Activated naive CD4-positive, alpha-beta T cell (primary cell): ENCODE data around the gene CSN1S1.
"Not testable (repeated sequence)": the region's sequence is repeated elsewhere in the genome, so short reads cannot be mapped to it uniquely, and the experiment has no call there.

ENCODE experiments used
- DNase-seq, 4 experiments: peaks; one replicate each; lab custom pipeline; 2025; lab: John Stamatoyannopoulos, UW

Gene CSN1S1, protein sequence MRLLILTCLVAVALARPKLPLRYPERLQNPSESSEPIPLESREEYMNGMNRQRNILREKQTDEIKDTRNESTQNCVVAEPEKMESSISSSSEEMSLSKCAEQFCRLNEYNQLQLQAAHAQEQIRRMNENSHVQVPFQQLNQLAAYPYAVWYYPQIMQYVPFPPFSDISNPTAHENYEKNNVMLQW

DNA sequence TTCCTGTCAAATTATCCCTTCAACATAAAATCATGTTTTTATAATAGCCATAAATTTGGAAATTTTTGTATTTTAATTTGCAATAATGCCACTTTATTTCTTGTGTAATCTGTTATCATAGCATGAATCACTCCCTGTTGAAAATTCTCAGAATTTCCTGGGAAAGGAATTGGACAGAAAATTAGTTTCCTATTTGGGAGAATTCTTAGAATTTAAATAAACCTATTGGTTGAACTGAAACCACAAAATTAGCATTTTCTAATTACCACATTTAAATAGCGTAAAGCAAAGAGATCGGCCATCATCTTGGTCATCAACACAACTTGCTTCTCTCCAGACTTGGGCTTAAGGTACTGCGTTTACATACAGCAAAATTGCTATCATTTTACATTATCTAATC lies at the start of gene CSN1S1:
CSN1S1 (plus strand) TSS at position 301 of the 400 bp plus-strand sequence. CDS start 1,488 bp downstream, outside the sequence.
- no peak for DNase-seq

DNA sequence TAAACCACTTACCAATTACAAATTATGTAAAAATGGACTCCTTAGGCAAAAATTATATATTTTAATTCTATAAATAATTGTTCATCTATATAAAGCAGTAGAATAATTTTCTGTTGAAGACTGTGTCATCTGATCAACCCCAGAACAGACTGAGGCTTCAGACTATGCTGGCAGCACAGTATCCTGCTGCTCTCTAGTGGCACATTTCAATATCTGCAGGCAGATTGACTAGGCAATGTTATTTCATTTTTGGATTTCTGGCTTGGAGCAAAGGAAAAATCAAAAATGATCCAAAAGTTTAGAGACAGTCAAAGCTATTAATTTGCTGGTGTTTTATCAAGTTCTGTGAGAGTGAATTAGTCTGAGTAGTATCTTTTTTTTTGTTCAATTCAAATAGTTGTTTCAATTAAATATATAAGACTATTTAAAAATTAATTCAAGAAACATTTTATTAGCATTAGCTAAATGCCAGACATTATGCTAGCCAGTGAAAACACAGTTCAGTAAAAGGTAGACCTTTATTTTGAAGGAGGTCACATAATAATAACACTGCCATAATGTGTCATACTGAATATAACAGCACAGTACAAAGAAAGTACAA lies 49.6 kb upstream of the CSN1S1 start:
- peak in 1 of 4 experiments; percentile 0 for DNase-seq

DNA sequence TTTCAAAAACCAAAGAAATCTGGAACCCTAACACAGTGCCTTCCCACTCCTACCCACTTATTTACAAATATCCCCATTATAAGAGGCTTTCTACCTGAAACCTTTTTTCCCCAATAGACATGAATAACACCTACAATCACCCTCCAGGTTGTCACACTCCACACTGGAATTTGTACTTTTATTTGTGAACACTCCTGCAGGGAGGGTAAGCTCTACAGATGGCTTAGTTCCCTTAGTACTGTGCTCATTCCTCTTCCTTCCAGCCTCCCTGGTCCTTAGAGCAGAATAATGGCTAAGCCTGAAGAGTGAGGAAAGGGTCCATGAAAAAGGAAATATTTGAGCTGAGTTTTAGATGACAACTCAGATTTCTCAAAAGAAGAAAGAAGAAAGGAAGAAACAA lies 48.7 kb upstream of the CSN1S1 start:
- DNase-seq = no peak

DNA sequence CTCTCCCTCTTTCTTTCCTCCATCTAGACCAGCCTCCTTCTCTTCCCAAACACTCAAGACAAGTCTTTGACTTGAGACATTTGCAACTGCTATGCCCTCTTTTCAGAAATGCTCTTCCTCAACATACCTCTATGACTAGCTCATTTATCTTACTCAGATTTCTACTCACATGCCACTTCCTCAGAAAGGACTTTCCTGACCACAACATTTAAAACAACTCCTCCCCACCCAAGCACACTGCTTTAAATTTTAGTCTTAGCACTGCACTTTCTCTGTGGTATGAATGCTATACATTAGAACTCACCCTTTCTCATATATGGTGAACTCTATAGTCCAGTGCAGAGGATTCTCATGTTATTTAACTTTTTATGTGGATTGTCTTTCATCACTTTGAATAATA lies 42.5 kb upstream of the CSN1S1 start:
- no peak for DNase-seq

DNA sequence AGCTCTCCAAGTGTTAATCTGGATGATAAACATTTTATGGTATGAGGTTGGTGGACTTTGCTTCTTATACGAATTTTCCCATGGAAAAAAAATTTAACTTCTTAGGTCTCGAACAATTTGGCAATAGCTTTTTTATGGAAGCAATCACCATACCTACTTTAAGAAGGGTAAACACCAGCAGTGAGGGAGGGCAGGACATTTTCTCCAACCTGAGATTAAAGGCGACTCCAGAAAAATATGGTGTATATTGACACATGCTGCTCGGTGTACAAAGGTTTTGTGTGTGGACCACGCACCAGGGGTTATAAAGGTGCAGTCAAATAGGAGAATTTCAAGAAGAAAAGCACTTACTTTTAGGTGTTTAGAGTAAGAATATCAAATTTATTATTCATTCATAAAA lies 36.7 kb upstream of the CSN1S1 start:
- DNase-seq = no peak

DNA sequence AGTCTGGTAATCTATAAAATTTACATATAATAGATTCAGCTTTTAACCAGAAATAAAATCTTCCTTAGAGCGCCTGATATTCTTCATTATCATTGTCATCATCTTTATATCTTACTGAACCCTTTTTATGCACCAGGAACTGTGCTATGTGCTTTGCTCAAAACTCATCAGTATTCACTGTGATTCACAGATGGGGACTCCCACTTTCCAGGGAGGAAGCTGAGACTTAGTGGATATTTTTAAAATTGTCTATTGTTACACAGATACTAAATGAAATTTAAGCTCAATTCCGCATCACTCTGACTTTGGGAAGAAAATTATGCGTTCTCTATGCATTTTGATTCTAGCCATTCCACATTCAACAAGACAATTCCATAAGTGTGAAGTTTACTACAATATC lies 36.1 kb upstream of the CSN1S1 start:
- no peak for DNase-seq

DNA sequence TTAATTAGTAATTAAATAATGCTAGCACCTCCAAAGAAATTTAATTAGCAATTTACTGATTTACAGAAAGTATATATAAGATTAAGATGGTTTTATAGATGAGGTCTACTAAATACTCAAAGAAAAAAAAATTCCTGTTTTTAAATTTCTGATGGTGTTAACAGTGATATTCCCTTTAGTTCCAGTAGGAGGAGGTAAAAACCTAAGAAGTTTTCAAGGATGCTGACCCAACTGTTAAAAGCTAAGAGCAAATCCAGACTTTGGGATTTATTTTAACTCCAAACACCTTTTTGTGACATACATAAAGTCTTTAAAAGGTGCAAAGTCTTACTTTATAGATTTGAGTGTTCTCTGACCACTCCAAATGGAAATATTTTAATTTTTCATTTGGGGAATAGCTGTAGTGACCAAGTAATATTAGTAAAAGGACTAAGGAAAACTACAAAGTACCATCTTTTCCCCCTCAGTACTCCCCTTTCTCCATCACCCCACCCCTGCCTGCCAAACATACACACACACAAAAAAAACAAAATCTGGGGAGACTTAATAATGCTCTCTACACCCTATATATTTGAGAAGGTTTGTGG lies 34.2 kb upstream of the CSN1S1 start:
- no peak for DNase-seq

DNA sequence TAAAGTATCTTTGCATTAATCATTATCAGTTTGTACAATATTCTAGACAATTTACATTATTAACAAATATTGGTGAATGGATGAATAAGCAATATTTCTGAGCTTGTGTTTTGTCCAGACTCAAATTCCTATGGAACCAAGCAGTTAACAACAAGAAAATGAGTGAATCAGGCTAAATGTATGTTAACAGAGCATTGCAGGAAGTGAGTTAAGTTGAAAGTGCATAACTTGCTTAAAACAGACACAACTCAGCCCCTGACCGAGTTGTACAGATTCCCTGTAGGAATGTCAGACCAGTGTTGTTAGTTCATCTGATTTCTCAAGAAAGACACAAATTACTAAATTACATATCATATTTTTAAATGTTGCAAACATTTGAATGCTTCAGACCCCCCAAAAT lies 23.7 kb upstream of the CSN1S1 start:
- no peak for DNase-seq

DNA sequence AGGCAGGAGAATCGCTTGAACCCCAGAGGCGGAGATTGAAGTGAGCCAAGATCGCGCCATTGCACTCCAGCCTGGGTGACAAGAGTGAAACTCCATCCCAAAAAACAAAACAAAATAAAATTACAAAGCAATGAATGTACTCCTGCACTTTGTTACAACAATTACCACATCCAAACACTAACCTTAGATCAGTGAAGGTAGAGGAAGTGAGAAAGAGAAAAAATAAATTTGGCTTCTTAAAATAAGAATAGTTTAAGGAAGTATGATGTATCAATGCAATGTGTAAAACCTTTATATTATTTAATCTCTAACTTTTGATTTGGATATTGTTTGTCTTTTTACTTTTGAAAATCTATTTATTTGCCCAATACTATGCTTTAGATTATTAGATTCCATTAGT lies 21.7 kb upstream of the CSN1S1 start:
- DNase-seq = no peak

DNA sequence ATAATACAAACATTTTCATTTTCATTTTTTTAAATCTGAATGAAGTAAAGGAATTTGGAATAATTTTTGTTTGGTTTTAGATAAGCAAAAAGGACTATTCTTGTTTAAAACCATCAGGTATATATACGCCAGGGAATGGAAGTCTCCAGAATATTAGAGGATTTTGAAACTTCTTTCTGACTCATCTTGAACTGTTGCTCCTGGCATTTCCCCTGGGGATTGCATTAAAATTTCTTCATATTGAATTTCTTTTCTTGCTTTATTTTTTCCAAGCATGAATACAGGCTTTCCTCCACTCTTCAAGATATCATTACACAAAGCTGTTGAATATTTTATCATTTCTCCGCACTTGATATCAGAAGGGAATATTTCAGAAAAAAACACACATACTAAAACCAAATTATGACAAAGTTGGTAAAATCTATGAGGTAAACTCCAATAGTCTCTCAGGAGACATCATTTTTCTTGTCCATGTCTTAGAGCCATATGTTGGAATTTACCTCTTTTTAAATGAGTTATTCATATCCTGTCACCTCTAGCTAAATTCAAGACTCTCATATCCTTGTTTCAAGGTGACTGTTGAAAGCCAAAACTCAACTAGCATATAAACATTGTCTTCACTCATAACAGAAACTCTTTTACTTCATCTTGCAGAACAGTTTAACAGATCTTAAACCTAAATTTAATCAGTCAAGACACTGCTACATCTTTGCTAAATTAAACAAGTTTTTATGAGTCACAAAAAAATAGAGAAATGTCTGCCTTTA lies 20.7 kb upstream of the CSN1S1 start:
- no peak for DNase-seq

DNA sequence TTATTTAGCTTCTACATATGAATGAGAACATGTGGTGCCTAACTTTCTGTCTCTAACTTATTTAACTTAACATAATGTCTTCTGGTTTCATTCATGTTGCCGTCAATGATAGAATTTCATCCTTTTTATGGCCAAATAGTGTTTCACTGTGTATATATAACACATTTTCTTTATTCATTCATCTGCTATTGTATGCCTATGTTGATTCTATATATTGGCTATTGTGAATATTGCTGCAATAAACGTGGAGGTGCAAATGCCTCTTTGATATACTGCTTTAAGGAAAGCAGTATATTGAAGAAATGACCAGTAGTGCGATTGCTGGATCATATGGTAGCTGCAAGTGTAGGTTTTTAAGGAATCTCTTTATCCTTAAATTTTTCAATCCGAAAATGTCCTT lies 10.0 kb upstream of the CSN1S1 start:
- no peak for DNase-seq

DNA sequence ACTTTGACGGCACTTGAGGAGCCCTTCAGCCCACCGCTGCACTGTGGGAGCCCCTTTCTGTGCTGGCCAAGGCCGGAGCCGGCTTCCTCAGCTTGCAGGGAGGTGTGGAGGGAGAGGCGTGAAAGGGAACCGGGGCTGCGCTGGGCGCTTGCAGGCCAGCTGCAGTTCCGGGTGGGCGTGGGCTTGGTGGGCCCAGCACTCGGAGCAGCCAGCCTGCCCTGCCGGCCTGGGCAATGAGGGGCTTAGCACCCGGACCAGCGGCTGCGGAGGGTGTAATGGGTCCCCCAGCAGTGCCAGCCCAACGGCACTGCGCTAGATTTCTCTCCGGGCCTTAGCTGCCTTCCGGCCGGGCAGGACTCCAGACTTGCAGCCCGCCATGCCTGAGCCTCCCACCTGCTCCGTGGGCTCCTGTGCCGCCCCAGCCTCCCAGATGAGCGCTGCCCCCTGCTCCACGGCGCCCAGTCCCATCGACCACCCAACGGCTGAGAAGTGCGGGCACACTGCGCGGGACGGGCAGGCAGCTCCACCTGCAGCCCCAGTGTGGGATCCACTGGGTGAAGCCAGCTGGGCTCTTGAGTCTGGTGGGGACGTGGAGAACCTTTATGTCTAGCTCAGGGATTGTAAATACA lies 7.0 kb upstream of the CSN1S1 start:
- not testable (repeated sequence) for DNase-seq

DNA sequence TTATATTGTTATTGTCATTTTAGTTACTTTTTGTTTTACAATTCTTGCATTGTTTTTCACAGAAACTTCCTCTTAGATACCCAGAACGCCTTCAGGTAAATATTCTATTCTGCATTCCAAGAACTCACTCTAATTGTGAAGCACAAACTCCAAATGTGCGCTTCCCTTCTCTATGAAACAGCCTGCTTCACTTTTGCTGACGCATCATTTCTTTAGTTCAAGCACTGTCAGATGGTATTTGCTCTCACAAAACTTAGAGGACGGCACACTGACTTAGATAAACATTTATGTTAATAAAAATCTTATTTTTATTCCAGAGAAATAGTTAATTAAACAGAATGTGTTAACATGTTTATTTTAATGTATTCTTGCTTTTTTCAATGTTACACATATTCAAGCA lies 3.3 kb downstream of the CSN1S1 start:
- DNase-seq = no peak

DNA sequence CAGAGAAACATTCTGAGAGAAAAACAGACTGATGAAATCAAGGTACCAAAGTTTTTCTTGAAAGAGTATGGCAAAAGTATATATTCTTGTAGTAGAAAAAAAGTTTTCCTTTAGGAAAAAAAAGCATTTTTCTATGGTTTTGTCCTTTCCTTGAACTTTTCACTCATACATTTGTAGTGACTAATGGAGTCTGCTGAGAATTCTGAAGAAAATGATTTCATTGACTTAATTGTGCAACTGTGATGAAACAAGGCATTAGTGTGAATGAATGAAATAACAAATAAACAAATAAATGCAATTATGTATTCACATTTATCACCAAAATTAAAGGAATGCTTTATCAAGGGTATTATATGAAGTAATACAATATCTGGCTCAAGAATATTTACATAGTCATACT lies 5.7 kb downstream of the CSN1S1 start:
- no peak for DNase-seq

DNA sequence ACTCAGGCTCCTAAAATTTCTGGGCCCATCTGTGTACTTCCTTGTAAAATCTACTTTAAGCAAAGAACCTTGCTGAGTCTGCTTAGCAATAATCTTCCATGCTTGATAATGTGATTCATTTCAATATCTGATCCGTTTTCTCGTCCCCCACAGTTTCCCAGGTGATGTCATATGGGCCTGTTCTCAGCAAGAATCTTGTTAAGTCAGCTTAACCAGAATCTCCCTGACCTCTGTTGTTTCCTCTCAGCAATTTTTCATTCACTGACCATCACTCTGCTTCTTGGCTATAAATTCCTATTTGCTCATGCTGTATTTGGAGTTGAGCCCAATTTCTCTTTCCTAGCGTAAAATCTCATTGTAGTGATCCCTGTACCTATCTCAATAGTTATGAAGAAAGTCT lies 20.7 kb downstream of the CSN1S1 start:
- no peak for DNase-seq

DNA sequence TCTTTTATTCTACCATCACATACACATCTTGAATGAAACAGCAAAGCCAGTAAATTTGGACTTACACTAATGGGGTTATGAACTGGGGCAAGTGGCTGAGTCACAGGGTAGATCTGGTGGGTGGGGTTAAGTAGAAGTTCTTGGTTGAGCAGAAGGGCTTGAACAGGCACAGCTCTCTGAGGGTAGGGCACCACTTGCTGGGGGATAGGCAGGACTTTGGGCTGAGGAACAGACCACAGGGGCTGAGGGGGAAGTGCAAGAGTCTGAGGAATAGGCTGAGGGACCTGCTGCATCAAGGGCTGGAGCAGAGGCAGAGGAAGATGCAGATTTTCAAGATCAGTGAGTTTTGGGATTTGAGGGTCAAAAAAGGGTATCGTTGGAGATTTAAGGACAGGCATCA lies 26.3 kb downstream of the CSN1S1 start:
- no peak for DNase-seq

DNA sequence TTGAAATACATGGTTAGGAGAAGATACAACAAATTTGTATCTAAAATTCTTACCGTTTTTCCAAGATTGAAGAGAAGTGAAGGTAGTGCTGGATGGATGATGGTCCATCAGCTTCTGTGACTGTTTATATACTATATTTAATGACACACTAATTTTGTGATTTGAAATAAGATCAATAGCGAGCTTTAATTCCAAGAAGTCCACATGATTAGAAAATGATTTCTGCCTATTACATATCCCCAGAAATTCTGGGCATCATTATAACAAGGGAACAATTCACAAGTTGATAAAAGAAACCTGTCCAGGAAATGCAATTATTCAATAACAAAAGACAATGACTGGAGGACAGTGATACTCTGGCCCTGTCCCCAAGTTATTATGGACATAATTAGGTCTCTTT lies 34.8 kb downstream of the CSN1S1 start, which contains the start of gene CSN2:
CSN2 (minus strand) TSS at position 101 of the 400 bp plus-strand sequence. CDS start 4,733 bp downstream, outside the sequence.
- DNase-seq = no peak

DNA sequence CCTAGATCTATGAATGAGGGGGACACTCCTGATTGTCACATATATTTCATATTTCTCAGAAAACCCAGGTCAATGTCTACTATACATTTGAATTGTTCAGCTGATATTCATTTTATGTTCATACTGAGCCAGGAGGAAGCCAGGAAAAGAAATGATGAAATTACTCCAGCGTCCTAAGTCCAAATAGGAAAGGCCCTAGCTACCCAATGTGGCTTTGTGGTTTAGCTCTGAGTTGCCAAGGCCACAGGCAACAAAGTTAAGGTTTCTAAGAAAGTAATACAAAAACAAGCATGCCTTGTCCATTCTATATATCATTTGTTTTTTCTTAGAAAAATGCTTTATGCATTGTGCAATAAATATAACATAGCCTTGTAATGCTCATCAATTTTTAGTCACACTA lies 39.2 kb downstream of the CSN1S1 start:
- DNase-seq = no peak

DNA sequence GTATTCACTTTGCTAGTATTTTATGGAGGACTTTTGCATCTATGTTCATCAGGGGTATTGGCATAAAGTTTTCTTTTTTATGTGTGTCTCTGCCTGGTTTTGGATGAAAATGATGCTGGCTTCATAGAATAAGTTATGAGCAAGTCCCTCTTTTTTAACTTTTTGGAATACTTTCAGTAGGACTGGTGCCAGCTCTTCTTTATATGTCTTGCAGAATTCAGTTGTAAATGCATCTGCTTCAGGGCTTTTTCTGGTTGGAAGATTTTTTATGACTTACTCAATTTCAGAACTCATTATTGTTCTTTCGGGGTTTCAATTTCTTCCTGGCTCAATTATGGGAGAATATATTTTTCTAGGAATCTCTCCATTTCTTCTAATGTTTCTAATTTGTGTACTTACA lies 43.8 kb downstream of the CSN1S1 start:
- DNase-seq = no peak

DNA sequence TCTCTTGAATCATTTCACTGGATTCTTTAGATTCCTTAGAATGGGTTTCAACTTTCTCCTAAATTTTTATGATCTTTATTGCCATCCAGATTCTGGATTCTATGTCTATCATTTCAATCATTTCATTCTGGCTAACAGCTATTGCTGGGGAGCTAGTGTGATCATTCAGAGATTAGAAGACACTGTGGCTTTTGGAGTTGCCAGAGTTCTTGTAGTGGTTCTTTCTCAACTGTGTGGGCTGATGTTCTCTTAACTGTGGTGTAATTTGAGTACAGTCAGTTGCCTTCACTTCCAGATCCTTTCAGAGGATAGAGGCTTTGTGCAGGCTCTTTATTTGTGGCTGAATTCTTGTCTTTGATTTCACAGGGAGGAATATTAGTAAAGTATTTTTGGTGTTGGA lies 46.7 kb downstream of the CSN1S1 start:
- DNase-seq = no peak

DNA sequence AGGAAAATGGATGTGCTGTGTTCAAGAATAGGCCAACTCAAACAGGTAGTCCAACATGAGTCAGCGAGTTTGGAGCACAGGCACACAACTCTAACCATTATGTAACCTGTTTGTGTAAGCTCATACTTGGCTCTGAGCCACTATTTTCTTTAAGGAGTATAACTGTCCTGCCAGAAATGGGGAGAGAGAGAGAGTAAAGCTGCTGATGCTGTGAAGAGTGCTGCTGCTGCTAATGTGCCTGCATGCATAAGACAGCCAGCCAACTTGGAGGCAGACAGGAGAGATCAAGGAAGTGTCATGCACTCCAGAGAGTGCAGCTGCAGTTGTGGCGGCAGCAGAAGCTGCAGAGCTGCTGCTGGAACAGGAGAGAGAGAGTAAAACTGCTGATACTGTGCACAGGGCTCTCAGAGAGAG lies 53.2 kb downstream of the CSN1S1 start:
- no peak for DNase-seq

DNA sequence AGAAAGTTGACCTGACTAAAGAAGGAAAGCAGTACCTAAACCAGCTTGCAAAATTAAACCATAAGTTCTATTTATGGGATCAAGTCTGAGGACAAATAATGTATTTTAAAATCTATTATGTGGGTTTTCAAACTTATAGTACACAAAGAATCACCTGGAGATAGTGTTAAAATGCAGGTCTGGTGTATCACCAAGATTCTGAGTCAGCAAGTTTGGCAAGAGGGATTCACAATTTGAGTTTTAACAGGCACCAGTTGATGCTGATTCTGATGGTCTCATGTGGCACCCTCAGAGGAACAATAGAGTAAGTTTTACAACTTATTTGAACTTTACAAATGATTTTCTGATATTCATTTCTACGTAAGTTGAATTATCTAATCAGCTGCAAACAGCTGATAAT lies 55.8 kb downstream of the CSN1S1 start:
- no peak for DNase-seq

DNA sequence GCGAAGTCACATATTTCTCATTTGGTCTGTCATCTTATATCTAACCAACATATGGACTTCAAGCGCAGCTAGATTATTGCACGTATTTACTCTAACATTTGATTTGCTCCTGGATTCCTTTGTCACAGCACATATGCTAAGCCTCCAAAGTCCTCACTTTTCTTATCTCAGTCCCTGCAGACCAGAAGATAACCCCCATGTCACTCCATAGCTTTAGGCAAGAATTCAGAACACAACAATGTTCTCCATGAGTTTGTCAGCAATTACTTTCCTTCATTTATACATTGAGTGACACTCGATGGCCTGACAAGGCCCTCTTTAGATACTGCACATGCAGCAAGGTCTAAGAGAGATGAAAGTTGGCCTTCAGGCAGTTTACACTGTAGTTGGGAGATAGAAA lies 60.1 kb downstream of the CSN1S1 start:
- no peak for DNase-seq
